ENCODE data around the gene SLIT3.

The SLIT3 gene

GRCh38 chr5:169171515-169171914 is 129.4 kb downstream of the SLIT3 start:
- no peak for DNase-seq (ENCODE audit: low read depth in 1 of 2, low spot score in 1 of 2)
- Histone ChIP-seq H3K27ac (replicated peaks) (no peak overlapping the region), H3K4me3 (replicated peaks; ENCODE audit: insufficient read depth, low read length) (no peak overlapping the region), H3K27me3 (ENCODE audit: insufficient read depth, poor library complexity, severe bottlenecking) (no peaks in the 10 kb centered on the region)
- TF ChIP-seq POLR2AphosphoS5 (IDR thresholded peaks at IDR 0.05; ENCODE audit: low read depth) (no peak), GABPA (IDR thresholded peaks at IDR 0.05; ENCODE audit: low read depth) (no peak), CTCF (IDR thresholded peaks at IDR 0.05; ENCODE audit: insufficient read depth, low read length) (no peak), SPI1 (IDR thresholded peaks at IDR 0.05; ENCODE audit: borderline replicate concordance, low read depth) (no peak), REST (IDR thresholded peaks at IDR 0.05; ENCODE audit: insufficient replicate concordance, low read depth) (no peak)

- TF ChIP-seq GABPA (IDR thresholded peaks at IDR 0.05; ENCODE audit: low read depth) (no peak), CTCF (IDR thresholded peaks at IDR 0.05; ENCODE audit: insufficient read depth, low read length) (no peak), SPI1 (IDR thresholded peaks at IDR 0.05; ENCODE audit: borderline replicate concordance, low read depth) (no peak), REST (IDR thresholded peaks at IDR 0.05; ENCODE audit: insufficient replicate concordance, low read depth) (no peak), POLR2AphosphoS5 (IDR thresholded peaks at IDR 0.05; ENCODE audit: low read depth) (no peak)
Observed at GRCh38 chr5:169169783-169170182, 131.2 kb downstream of the SLIT3 start.

GRCh38 chr5:169168280-169168679 is 132.7 kb downstream of the SLIT3 start:
- TF ChIP-seq CTCF (IDR thresholded peaks at IDR 0.05; ENCODE audit: insufficient read depth, low read length) (no peak), REST (IDR thresholded peaks at IDR 0.05; ENCODE audit: insufficient replicate concordance, low read depth) (no peak), GABPA (IDR thresholded peaks at IDR 0.05; ENCODE audit: low read depth) (no peak), POLR2AphosphoS5 (IDR thresholded peaks at IDR 0.05; ENCODE audit: low read depth) (no peak), SPI1 (IDR thresholded peaks at IDR 0.05; ENCODE audit: borderline replicate concordance, low read depth) (no peak)
- DNase-seq (ENCODE audit: low read depth in 1 of 2, low spot score in 1 of 2): no peak
- H3K4me3 ChIP-seq (replicated peaks; ENCODE audit: insufficient read depth, low read length): no peak overlapping the region

More at GRCh38 chr5:169169783-169170182, 131.2 kb downstream of the SLIT3 start:
- Histone ChIP-seq H3K27me3 (ENCODE audit: insufficient read depth, poor library complexity, severe bottlenecking) (no peaks in the 10 kb centered on the region), H3K4me3 (replicated peaks; ENCODE audit: insufficient read depth, low read length) (no peak overlapping the region), H3K27ac (replicated peaks) (no peak overlapping the region)
- no peak for DNase-seq (ENCODE audit: low read depth in 1 of 2, low spot score in 1 of 2)

More at GRCh38 chr5:169168280-169168679, 132.7 kb downstream of the SLIT3 start:
- no peak overlapping the region for H3K27ac ChIP-seq (replicated peaks)
- H3K27me3 ChIP-seq (ENCODE audit: insufficient read depth, poor library complexity, severe bottlenecking): no peaks in the 10 kb centered on the region
